ENCODE data around the gene SCAMP1.

SCAMP1 gene

DNA sequence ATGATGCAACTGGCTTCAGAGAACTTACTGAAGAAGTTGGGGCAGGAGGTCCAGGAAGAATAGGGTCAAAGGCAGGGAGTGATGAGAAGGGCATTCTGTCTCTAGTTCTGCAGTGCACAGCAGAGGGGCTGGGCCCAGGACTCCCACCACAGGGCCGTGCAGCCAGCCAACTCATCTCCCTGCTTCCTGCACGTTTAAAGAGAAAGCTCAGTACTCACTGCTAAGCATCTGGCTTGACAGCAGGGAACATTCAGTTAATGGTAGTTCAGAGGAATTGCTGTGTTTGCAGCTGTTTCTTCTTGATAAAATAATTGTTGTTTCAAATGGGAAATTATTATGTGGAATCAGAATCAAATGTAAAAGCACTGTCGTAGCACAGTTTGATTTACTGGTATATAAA, 25.6 kb upstream of the SCAMP1 start:
- Histone ChIP-seq H3K36me3 (ENCODE audit: insufficient read depth, low read length) (no peaks in the 10 kb centered on the region), H3K4me3 (ENCODE audit: low read depth, low read length, poor library complexity, severe bottlenecking) (no peak overlapping the region), H3K9me2 (ENCODE audit: low read depth, low read length) (no peaks in the 10 kb centered on the region), H2AFZ (ENCODE audit: low read length) (no peak overlapping the region), H3K4me2 (ENCODE audit: low read length) (no peak overlapping the region), H3K9me3 (ENCODE audit: low read length) (peaks cover 3% of the 10 kb centered on the region; the same call in 1 of the 2 replicates), H3K27ac (ENCODE audit: low read depth, low read length, poor library complexity, severe bottlenecking) (no peak overlapping the region), H3K79me2 (ENCODE audit: insufficient read depth, low read length) (no peaks in the 10 kb centered on the region), H3F3A (ENCODE audit: insufficient read depth, low read length) (no peaks in the 10 kb centered on the region), H3K27me3 (ENCODE audit: insufficient read depth, low read length) (no peaks in the 10 kb centered on the region), H4K20me1 (ENCODE audit: insufficient read depth, low read length) (no peaks in the 10 kb centered on the region), H3K4me1 (ENCODE audit: insufficient read depth, low read length, severe bottlenecking) (no peaks in the 10 kb centered on the region), H3K9ac (ENCODE audit: low read length) (no peak overlapping the region)
- TF ChIP-seq, protein P1, sequence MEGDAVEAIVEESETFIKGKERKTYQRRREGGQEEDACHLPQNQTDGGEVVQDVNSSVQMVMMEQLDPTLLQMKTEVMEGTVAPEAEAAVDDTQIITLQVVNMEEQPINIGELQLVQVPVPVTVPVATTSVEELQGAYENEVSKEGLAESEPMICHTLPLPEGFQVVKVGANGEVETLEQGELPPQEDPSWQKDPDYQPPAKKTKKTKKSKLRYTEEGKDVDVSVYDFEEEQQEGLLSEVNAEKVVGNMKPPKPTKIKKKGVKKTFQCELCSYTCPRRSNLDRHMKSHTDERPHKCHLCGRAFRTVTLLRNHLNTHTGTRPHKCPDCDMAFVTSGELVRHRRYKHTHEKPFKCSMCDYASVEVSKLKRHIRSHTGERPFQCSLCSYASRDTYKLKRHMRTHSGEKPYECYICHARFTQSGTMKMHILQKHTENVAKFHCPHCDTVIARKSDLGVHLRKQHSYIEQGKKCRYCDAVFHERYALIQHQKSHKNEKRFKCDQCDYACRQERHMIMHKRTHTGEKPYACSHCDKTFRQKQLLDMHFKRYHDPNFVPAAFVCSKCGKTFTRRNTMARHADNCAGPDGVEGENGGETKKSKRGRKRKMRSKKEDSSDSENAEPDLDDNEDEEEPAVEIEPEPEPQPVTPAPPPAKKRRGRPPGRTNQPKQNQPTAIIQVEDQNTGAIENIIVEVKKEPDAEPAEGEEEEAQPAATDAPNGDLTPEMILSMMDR (IDR thresholded peaks at IDR 0.05; ENCODE audit: low read length), result no peak
- no peak for TF ChIP-seq EZH2 (IDR thresholded peaks at IDR 0.05; ENCODE audit: borderline replicate concordance, low read length)

DNA sequence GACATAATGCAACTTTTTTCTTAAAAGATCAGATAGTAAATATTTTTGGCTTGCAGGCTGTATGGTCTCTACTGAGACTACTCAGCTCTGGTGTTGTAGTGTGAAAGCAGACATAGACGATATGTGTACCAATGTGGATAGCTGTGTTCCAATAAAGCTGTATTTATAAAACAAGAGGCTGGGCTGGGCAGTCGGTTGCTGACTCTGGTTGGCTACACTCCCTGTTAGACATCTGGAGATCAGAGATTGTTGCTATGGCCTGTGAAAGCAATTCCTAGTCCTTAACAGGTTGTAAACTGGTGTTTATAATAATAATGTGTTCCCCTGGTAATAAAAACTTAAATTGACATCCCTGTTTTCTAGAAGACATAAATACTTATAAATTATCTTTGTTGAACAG, 24.4 kb upstream of the SCAMP1 start:
- Histone ChIP-seq H3K79me2 (ENCODE audit: insufficient read depth, low read length) (no peaks in the 10 kb centered on the region), H3F3A (ENCODE audit: insufficient read depth, low read length) (no peaks in the 10 kb centered on the region), H3K4me1 (ENCODE audit: insufficient read depth, low read length, severe bottlenecking) (no peaks in the 10 kb centered on the region), H3K4me2 (ENCODE audit: low read length) (no peak overlapping the region), H3K27me3 (ENCODE audit: insufficient read depth, low read length) (no peaks in the 10 kb centered on the region), H3K27ac (ENCODE audit: low read depth, low read length, poor library complexity, severe bottlenecking) (no peak overlapping the region), H3K36me3 (ENCODE audit: insufficient read depth, low read length) (no peaks in the 10 kb centered on the region), H2AFZ (ENCODE audit: low read length) (no peak overlapping the region), H3K4me3 (ENCODE audit: low read depth, low read length, poor library complexity, severe bottlenecking) (no peak overlapping the region), H3K9ac (ENCODE audit: low read length) (no peak overlapping the region), H4K20me1 (ENCODE audit: insufficient read depth, low read length) (no peaks in the 10 kb centered on the region), H3K9me2 (ENCODE audit: low read depth, low read length) (no peaks in the 10 kb centered on the region), H3K9me3 (ENCODE audit: low read length) (peaks cover 3% of the 10 kb centered on the region; the same call in 1 of the 2 replicates)
- no peak for TF ChIP-seq EZH2 (IDR thresholded peaks at IDR 0.05; ENCODE audit: borderline replicate concordance, low read length)
- TF ChIP-seq, protein P1 (IDR thresholded peaks at IDR 0.05; ENCODE audit: low read length), result no peak

DNA sequence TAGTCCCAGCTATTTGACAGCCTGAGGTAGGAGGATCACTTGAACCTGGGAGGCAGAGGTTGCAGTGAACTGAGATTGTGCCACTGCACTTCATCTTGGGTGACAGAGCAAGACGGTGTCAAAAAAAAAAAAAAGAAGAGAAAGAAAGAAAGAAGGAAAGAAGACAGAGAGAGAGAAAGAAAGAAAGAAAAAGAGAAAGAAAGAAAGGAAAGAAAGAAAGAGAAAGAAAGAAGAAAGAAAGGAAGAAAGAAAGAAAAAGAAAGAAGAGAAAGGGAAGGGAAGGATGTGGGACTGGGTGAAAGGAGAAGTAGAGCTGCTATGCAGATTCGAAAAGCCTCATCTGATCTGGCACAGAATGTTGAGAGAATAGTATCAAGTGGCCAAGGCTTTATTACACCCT, 23.7 kb upstream of the SCAMP1 start:
- no peaks in the 10 kb centered on the region for H3K36me3 ChIP-seq (ENCODE audit: insufficient read depth, low read length)
- TF ChIP-seq, protein P1 (IDR thresholded peaks at IDR 0.05; ENCODE audit: low read length), result no peak
- TF ChIP-seq EZH2 (IDR thresholded peaks at IDR 0.05; ENCODE audit: borderline replicate concordance, low read length), result no peak

More for the DNA sequence above, 23.7 kb upstream of the SCAMP1 start:
- Histone ChIP-seq H3K4me2 (ENCODE audit: low read length) (no peak overlapping the region), H3K27ac (ENCODE audit: low read depth, low read length, poor library complexity, severe bottlenecking) (no peak overlapping the region), H3K9me2 (ENCODE audit: low read depth, low read length) (no peaks in the 10 kb centered on the region), H3K4me1 (ENCODE audit: insufficient read depth, low read length, severe bottlenecking) (no peaks in the 10 kb centered on the region), H3K9me3 (ENCODE audit: low read length) (peaks cover 3% of the 10 kb centered on the region; the same call in 1 of the 2 replicates), H3K79me2 (ENCODE audit: insufficient read depth, low read length) (no peaks in the 10 kb centered on the region), H3F3A (ENCODE audit: insufficient read depth, low read length) (no peaks in the 10 kb centered on the region), H3K27me3 (ENCODE audit: insufficient read depth, low read length) (no peaks in the 10 kb centered on the region), H2AFZ (ENCODE audit: low read length) (no peak overlapping the region), H3K9ac (ENCODE audit: low read length) (no peak overlapping the region), H3K4me3 (ENCODE audit: low read depth, low read length, poor library complexity, severe bottlenecking) (no peak overlapping the region), H4K20me1 (ENCODE audit: insufficient read depth, low read length) (no peaks in the 10 kb centered on the region)

Measured in OCI-LY1 (cell line).